ENCODE data around the gene RHEBL1. TPM values are rescaled to one million over a fixed set of nuclear protein-coding genes. Genes with fewer than 3 reads are reported as not detected.

The RHEBL1 gene
- 2.2 and 3.0 TPM in 2 replicates for total RNA-seq

- peak; percentile 88 for DNase-seq (ENCODE audit: low read depth, low spot score)
These were observed at the start of gene RHEBL1 for GRCh38 chr12:49069507-49070346. Gene RHEBL1, minus strand, starts transcription at chr12:49069979. Its CDS starts 194 bp downstream, at chr12:49069785.

GRCh38 chr12:49111206-49111605, 41.4 kb upstream of the RHEBL1 start:
- DNase-seq (ENCODE audit: low read depth, low spot score) = no peak

DNA sequence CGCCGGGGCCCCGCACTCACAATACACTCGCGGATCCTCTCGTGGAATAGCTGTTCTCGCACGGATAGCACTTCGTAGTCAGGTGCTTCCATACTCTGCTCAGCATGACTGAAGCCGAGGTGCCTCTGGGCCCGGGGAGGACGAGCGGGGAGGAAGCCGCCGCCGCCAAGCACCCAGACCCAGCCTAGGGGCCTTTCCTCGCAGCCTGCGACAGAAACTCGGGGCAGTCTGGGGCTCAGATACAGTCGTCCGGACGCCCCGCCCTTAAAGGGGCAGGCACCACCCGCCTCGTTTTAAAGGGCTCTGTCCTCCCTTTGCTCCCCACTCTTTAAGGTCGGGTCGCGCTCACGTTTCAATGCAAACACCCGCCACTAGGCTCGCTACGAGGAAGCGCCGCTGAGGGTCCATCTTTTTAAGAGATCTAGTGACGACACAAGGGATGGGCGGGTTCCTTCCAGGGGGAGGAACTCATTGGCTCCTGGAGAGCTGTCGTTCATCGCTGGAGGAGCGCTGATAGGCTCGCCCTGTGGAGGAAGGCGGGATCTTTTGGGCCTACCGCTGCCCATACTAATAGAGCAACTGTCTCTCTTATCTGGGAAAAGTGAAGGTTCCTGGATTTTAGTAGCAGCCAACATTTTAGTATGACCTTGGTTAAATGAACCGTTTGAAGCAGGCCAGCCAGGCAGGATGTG, 40.8 kb upstream of the RHEBL1 start, which contains the start of gene LMBR1L:
Gene LMBR1L (minus strand): TSS at position 384 of the 692 bp plus-strand sequence. CDS start 292 bp downstream, at position 92.
- DNase-seq (ENCODE audit: low read depth, low spot score) = peak; percentile 95

- DNase-seq (ENCODE audit: low read depth, low spot score) = no peak
These were observed 40.1 kb upstream of the RHEBL1 start for GRCh38 chr12:49109641-49110463.

DNA sequence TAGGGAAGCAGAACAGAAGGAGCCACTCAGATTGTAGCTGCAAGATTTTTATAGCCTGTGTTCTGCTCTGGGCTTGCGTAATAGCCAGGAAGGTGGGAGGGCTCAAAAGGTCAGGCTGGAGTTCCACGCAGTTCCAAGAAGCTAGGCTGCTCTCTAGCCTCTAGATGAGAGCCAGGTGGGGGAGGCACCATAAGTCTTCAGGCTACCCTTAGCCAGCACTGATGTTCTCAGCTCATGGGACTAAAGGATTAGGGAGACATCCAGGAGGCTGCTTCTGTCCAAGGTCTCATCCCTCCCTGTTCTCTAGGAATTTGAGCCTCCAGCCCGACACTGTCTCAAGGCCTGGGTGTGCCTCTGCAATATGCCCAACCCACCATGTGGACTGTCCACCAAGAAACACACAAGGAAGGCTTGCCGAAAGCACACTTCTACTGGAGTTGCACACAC, 39.2 kb upstream of the RHEBL1 start:
- no peak for DNase-seq (ENCODE audit: low read depth, low spot score)

- no peak for DNase-seq (ENCODE audit: low read depth, low spot score)
These were observed 35.8 kb upstream of the RHEBL1 start for GRCh38 chr12:49105504-49106084.

- DNase-seq (ENCODE audit: low read depth, low spot score) = no peak
These were observed 35.0 kb upstream of the RHEBL1 start for GRCh38 chr12:49104822-49105221.

- no peak for DNase-seq (ENCODE audit: low read depth, low spot score)
These were observed 30.6 kb upstream of the RHEBL1 start for GRCh38 chr12:49100380-49100779.

DNA sequence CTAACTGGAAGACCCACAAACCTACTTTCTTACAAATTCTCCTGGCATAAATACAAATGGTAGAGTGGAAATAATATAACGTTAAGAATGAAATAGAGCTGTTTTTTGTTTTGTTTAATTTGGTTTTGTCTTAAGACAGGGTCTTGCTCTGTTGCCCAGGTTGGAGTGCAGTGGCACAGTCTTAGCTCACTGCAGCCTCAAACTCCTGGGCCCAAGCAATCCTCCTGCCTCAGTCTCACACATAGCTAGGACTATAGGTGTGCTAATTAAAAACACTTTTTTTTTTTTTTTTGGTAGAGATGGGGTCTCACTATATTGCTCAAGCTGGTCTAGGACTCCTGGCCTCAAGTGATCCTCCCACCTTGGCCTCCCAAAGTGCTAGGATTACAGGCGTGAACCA, 28.9 kb upstream of the RHEBL1 start:
- DNase-seq (ENCODE audit: low read depth, low spot score) = no peak

GRCh38 chr12:49098035-49098451, 28.3 kb upstream of the RHEBL1 start:
- no peak for DNase-seq (ENCODE audit: low read depth, low spot score)

GRCh38 chr12:49097381-49097780, 27.6 kb upstream of the RHEBL1 start:
- DNase-seq (ENCODE audit: low read depth, low spot score) = no peak

DNA sequence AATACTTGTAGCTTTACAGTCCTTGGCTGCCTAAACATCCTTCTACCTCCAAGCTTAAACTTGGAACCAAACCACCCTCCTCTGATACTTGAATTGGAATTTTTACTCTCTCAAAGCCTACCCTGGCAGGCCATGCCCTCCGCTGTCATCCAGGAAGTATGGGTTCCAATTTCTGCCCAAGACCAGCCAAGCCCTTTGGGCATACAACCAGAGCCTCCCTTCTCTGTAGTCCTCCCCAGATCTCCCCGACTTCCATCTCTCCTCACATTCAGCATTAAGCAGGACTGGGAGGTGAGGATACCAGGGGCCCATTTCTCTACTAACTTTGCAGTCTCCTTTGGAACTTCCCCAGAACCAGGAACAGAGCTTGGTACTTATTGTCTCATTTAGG, 25.2 kb upstream of the RHEBL1 start:
- no peak for DNase-seq (ENCODE audit: low read depth, low spot score)

DNA sequence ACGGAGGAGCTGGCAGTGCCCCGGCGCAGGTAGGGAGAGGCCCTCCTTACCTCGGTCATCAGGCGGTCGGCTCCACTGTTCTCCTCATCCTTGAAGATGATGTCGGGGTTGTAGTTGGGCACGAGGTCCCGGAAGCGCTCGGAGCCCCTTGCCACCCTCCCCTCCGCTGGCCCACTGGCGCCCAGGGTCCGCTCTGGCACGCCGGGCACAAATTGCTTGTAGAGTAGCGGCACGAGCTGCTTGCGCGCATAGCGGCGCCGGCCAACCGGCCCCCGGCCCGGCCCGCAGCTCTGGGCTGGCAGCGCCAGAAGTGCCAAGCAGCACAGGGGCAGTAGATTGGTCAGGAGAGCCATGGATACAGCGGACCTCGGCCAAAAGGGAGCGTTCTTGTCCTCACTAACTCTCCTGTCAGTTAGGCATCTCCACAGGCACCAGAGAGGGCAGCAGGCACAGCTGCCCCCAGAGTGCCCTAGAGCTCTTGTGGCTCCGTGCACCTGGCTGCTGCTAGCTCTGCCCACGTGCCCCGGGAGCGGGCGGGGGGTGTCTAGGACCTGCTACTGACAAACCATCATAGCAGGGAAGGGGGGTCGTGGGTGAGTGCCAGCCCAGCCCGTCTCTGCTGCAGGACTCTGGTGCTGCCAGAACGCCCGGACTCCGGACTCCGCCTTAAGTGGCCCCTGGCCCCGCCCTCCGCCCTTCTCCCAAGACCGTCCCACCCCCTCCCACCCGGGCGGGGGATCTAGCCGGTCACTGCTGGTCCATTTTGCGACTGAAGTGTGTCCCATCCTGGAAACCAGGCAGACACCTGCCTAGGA, 24.6 kb upstream of the RHEBL1 start, which contains the start of gene DHH:
Gene DHH (minus strand): TSS at position 642 of the 815 bp plus-strand sequence. CDS start 289 bp downstream, at position 353.
- DNase-seq (ENCODE audit: low read depth, low spot score) = no peak

- DNase-seq (ENCODE audit: low read depth, low spot score) = no peak
These were observed 24.0 kb upstream of the RHEBL1 start for GRCh38 chr12:49093792-49094159.

- DNase-seq (ENCODE audit: low read depth, low spot score) = no peak
These were observed 23.1 kb upstream of the RHEBL1 start for GRCh38 chr12:49092816-49093406.

DNA sequence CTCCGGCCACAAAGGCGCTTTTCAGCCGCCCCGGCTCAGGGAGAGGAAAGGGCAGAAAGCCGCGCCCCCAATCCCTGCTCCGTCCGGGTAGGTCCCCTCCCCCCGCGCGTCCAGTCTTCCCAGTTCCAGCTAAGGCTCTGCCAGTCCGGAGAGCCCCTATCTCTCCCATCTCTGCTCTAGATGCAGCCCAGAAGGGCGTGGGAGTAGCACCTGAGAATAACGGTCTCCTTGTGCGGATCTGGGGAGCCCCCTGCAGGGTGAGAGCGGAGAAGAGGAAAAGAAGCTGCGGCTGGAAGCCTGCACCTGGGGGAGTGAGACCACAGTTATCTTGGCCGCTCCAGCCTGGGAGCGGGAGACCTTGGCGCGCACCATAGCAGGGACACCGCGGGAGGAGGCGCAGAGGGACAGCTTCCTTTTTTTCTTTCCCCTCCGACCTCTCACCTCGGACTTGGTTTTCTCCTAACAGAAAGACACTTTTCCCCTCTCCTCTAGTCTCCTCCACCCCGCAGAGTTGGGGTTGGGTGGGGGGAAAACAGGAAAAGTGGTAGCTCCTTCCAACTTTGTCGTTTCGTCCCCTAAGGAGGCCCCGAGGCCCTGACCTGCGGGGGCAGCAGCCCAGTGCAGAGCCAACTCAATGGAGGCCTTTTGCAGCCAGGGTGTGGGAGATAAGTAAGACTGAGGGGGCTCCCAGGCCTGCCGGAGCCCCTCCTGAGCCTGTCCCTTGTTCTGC, 22.5 kb upstream of the RHEBL1 start:
- DNase-seq (ENCODE audit: low read depth, low spot score) = no peak

DNA sequence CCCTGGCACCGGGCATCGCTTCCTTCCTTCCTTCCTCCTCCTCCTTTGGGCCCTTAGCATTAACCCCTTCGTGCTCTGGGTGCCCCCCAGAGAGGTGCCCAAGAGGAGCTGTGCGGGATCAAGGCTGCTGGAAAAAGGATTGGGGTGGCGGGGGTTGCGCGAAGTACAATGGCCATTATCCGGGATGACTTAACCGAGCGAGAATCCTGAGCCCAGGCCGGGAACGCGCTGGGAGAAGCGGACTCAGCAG, 22.0 kb upstream of the RHEBL1 start:
- no peak for DNase-seq (ENCODE audit: low read depth, low spot score)

- no peak for DNase-seq (ENCODE audit: low read depth, low spot score)
These were observed 21.5 kb upstream of the RHEBL1 start for GRCh38 chr12:49091056-49091835.

All from pulmonary artery endothelial cell (primary cell).